Parietal lobe (tissue), 2 donors: ENCODE measurements around the gene SDHAF1. TPM values are rescaled to one million over a fixed set of nuclear protein-coding genes. Genes with fewer than 3 reads are reported as not detected.

Experiments used
- small RNA-seq: library from RNA; depleted of rRNA; stranded (forward); fragments of <200 nt; gene quantifications from one replicate; pipeline ENCODE3, GENCODE V24; 2014; ENCODE audit warnings: low replicate concordance
- total RNA-seq: library from RNA; depleted of rRNA; stranded (reverse); fragments of >200 nt; gene quantifications from one replicate; pipeline ENCODE4 v1.2.3, GENCODE V29; 2014

Gene SDHAF1
- 13.5 TPM for total RNA-seq

DNA sequence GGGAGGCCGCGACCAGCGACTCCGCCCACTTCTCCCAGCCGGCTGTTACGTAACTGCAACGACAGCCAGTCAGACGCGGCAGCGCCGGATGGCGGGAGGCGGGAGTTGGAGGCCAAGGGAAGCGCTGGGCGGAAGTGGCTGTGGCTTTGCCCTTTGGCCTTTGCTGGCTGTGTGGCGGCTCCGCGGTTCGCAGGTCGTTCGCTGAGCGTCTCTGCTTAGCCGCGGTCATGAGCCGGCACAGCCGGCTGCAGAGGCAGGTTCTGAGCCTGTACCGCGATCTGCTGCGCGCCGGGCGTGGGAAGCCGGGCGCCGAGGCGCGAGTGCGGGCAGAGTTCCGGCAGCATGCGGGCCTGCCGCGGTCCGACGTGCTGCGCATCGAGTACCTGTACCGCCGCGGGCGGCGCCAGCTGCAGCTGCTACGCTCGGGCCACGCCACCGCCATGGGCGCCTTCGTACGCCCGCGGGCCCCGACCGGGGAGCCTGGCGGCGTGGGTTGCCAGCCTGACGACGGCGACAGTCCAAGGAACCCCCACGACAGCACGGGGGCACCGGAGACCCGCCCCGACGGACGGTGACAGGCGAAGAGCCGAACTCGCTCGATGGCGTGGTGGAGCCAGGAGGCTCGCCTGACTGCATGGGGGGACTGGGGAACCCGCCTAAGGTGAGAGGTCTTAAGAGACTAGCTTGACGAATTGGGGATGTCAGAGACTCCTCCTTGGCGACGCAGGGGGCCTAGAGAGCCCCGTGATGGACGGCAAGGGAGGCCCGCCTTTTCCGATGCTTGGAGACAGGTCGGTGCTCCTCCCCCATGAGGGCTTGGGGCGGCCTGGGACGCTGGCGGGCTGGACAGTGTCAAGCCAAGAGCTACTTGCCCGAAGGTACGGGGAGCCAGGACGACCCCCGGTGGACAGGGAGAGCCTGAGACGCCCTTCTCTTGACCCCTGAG lies at the start of gene SDHAF1:
TSS of gene SDHAF1 (plus strand) at position 141 of the 946 bp plus-strand sequence. CDS start at position 228, 87 bp downstream.

DNA sequence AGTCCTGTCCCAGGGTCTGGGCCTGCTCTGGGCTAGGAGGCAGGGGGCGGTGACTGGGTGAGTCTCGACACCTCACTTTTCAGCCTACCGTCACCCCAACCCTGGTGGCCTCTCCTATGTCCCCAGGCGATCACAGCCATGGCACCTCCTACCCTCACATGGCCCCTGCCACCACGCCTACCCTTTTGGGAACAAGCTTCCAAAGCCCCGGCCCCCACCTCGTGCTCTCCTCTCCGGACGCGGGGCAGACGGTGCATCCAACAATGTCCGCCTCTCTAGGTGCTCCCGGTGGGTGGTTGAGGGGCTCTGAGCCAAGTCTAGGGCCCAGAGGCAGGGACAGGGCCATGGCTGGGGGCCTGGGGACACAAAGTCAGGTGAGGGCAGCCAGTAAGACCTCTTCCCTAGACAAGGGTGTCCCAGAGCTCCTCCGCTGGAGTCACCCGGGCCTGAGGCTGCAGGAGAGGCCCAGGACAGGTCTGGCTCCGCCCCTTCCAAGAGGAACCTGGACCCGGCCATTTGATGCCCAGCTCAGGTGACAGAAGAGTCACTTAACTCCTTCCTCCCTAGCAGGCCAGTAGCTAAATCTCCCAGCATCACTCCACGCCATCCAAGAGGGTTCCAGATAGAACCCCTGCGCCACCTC lies 13.5 kb downstream of the SDHAF1 start, which contains the start of gene SYNE4:
TSS of gene SYNE4 (minus strand) at position 478 of the 643 bp plus-strand sequence. CDS start at position 346, 132 bp downstream.

DNA sequence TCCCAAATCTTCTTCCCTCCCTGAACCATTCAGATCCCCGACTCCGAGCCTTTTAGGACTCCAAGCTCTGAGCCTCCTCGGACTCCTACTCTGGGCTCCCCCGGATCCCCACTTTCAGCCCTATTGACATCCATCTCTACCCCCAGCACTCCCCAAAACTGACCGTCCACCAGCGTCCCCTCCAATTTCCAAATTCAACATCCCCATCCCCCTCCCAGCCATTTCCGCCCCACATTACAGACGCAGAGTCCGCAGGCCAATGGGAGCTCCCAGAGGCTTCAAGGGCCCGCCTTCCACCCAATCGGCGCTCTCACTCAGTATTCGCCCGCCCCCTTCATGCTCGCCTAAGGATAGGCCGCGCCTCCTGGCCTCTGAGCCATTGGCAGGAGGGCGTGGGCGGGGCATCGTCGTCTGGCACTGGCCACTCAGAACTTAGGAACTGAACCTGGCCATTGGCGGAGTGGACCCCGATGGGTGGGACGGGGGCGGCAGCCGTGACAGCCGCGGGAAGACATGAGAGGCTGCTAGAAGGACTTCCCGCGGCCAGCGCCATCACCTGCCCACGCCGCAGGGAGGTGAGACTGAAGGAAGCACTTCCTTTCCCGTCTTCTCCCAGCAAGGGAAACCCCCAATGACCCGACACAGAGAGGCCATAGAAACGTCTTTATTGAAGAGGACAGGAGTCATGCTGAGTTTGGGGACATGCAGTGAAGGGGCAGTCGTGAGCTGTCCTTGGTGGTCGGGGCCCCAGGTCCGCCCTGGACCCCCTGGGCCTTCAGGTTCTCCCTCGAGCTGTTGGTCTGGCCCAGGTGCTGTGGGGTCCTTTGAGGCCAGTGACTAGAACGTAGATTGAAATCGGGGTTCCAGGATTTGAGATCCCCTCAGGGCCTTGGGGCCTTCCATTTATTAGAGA lies 19.3 kb downstream of the SDHAF1 start, which contains the start of gene ALKBH6:
TSS of gene ALKBH6 (minus strand) at position 202 of the 913 bp plus-strand sequence. CDS start 816 bp downstream, outside the sequence.

DNA sequence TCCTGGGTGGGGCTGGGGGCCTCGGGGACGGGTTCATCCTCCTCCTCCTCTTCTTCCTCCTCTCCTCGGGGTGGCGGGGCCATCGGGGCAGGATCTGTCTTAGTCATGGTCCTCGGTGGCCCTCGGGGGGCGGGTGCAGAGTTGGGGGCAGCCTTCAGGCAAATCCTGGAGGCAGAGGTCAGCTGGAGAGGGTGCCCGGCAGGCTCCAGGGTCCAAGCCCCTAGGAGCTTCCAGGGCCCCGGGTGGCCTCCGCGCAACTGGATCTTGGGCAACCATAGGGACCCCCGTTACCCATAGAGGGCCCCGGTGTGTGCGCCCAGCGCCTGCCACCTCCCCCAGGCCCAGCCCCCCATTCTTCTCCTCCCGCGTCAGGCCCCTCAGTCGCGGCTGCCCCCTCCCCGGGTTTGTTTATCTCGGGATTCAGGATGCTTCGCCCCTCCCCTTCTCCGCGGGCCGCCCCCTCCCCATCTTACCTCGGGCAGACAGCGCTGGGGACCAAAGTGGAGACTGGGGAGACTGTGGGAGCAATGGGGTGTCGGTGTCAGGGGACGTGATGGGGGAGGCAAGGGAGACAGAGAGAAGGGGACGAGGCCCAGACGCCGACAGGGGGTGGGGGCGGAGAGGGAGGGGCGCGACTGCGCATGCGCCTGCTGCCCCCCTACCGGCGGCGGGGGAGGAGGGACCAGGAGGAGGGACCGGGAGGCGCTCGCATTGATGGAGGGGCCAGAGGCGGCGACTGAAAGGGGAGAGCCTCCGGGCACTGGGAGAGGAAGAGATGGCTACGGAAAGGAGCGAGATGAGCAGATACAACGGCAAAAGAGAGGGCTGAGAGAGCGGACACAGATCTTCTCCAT lies 37.5 kb downstream of the SDHAF1 start, which contains the start of gene CLIP3:
TSS of gene CLIP3 (minus strand) at position 623 of the 854 bp plus-strand sequence. CDS start at position 107, 516 bp downstream.

Small RNA genes lying within 50 kb of the gene (small RNA-seq; reads per million reads assigned to genes)
- gene AF038458.1, result not detected

Other genes with a start within 250 kb of the SDHAF1 start
- 5.3 TPM for gene U2AF1L4, start 249.8 kb upstream of the SDHAF1 start, total RNA-seq
- gene PSENEN, start 249.5 kb upstream of the SDHAF1 start, total RNA-seq, result 8.8 TPM
- gene LIN37, start 246.6 kb upstream of the SDHAF1 start, total RNA-seq, result 16.9 TPM
- not detected for gene HSPB6, start 238.2 kb upstream of the SDHAF1 start, total RNA-seq
- gene PROSER3, start 237.0 kb upstream of the SDHAF1 start, total RNA-seq, result 5.9 TPM
- 123 TPM for gene ARHGAP33, start 219.6 kb upstream of the SDHAF1 start, total RNA-seq
- not detected for gene PRODH2, start 182.3 kb upstream of the SDHAF1 start, total RNA-seq
- not detected for gene NPHS1, start 142.7 kb upstream of the SDHAF1 start, total RNA-seq
- 0.94 TPM for gene KIRREL2, start 138.3 kb upstream of the SDHAF1 start, total RNA-seq
- 197 TPM for gene APLP1, start 126.6 kb upstream of the SDHAF1 start, total RNA-seq
- gene NFKBID, start 94.6 kb upstream of the SDHAF1 start, total RNA-seq, result 3.8 TPM
- gene HCST, start 92.7 kb upstream of the SDHAF1 start, total RNA-seq, result 1.6 TPM
- gene TYROBP, start 86.9 kb upstream of the SDHAF1 start, total RNA-seq, result 3.4 TPM
- gene LRFN3, start 58.8 kb upstream of the SDHAF1 start, total RNA-seq, result 15.7 TPM
- gene SYNE4, start 13.6 kb downstream of the SDHAF1 start, total RNA-seq, result 0.63 TPM
- gene ALKBH6, start 19.0 kb downstream of the SDHAF1 start, total RNA-seq, result 9.7 TPM
- 59.5 TPM for gene CLIP3, start 37.7 kb downstream of the SDHAF1 start, total RNA-seq
- 1.9 TPM for gene THAP8, start 59.1 kb downstream of the SDHAF1 start, total RNA-seq
- gene WDR62, start 59.7 kb downstream of the SDHAF1 start, total RNA-seq, result 3.1 TPM
- gene OVOL3, start 116.0 kb downstream of the SDHAF1 start, total RNA-seq, result not detected
- gene POLR2I, start 119.7 kb downstream of the SDHAF1 start, total RNA-seq, result 69.2 TPM
- gene TBCB, start 120.3 kb downstream of the SDHAF1 start, total RNA-seq, result 385 TPM
- gene CAPNS1, start 144.9 kb downstream of the SDHAF1 start, total RNA-seq, result 77.6 TPM
- gene COX7A1, start 157.3 kb downstream of the SDHAF1 start, total RNA-seq, result 1.3 TPM
- 30.0 TPM for gene ZNF565, start 219.5 kb downstream of the SDHAF1 start, total RNA-seq
- gene ZNF146, start 219.9 kb downstream of the SDHAF1 start, total RNA-seq, result 115 TPM